ENCODE measurements around the gene CD2.

DNA sequence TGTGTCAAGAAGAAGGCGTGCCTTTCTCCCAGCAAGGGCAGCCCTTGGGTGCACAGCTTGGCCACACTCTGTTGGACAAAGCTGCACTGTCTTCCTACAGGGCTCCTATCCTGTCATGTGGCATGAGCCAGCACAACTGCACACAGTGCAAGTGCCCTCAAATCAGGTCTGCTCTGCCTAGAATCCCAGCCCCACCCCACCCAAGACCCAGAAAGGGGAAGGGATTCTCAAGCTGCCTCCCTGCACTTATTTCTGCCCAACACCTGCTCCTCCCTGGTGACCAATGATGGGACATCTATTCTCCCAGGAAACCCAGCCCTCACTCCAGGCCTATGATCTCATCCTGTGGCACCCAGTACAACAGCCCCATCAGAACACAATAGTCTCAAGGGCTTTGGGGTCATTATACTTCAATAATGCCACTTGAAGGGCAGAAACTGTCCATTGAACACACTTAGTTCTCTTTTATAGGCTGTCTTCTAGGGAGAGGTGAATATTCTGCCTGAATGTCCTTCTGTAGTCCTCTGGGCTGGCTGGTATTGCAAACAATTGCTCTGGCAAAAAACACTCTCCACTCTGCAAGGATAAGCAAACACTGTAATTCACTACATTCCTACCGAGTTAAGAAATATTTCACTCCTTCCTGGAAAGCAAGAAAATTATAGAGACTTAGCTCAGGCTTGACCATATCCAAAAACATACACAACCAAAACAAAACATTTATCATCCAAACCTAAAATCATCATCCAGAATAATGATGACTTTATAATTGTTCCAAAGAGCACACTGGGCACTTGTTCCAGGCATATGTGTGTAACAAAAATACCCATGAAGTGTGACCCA lies 43.6 kb upstream of the CD2 start:
- no peak for TF ChIP-seq POLR2A (IDR thresholded peaks at IDR 0.05; ENCODE audit: low read depth, low read length)
- no peak for TF ChIP-seq POLR2AphosphoS5 (IDR thresholded peaks at IDR 0.05; ENCODE audit: low read depth, low read length)
- no peak for TF ChIP-seq TAF1 (IDR thresholded peaks at IDR 0.05; ENCODE audit: borderline replicate concordance, low read depth, low read length)
